ENCODE measurements around the gene KCTD17. TPM values are rescaled to one million over a fixed set of nuclear protein-coding genes. Genes with fewer than 3 reads are reported as not detected.
A peak's percentile ranks its signal among the peaks of the same experiment; 100 is the strongest.
"Not testable (repeated sequence)": the region's sequence is repeated elsewhere in the genome, so short reads cannot be mapped to it uniquely, and the experiment has no call there.

The KCTD17 gene
- total RNA-seq, 2 experiments from 2014 or later, result 28.1 to 34.7 TPM

DNA sequence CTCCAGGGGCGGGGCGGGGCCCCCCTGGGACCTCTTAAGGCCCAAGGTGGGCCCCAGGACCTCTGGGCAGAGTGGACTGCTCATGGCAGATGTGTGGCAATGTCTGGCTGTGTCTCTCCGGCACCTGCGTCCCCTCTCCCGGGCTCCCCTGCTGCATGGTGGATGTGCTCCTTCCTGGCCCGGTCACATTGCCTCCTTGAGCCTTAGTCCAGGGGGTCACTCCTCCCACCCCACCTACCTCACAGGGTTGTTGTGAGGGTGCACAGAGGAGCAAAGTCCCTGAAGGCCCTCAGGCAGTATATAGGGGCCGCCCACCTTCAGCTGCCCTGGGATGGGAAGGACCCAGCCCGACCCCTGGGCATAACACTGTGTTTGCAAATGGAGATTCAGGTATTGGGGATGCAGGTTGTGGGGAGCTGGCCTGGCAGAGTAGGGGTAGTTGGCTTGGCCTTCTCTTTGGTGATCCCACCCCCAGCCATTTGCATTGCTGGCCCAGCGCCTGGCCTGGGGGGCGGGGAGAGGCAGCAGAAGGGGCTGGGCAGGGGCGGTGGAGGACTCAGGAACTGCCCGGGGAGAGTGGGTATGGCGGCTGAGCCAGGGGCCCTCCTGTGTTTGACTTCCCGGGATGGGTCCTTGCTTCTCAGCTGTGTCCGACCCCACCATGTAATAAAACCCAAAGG is 11.3 kb downstream of the KCTD17 start:
- POLR2A ChIA-PET, result interaction anchor here (0.6 kb wide), 1 partner anchor 114 kb away, joined by 4 read pairs; no protein-coding TSS in a partner anchor

DNA sequence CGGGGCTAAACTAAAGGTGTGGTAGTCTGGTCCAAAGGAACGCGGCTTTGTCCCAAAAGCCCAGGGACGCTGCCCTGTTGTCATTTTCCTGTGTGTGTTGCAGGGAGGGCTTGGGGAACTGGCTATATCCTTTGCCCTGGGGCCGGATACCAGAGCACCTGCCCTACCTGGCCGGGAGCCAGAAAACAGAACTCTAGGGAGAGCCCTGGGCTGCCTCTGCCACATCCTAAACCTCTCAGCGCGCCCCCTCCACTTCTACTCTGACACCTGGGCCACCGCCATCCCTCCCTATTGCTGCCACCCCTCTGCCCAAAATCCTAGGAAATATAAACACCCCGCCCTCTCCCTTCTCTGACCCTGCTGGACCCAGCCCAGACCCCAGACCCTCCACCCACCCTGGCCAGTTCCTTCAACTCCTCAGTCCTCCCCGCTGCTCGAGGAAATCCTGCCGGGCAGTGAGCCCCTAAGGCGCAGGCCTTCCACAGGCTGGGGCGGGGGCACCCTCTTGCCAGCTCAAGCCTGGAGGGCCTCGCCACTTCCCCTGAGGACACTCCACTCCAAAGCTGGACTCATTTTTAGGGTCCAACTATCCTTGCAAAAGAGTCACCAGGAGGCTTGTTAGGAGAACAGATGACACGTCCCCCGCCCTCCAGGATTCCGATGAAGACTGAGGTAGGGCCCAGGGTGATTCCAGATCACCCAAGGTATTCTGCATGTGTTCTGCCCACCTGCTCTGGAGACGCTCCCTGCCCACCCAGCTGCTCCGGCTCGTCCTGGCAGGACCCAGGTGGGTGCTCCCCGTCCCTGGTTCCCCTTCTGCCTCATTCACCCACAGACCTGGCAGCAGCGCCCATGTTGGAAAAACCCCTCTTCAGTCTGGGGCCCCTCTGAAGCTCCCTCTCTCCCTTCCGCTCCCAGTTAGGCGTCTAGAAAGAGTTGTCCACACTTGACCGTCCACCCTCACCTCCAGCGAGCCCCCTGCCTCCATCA is 12.2 kb downstream of the KCTD17 start:
- Mint-ChIP-seq H3K4me3 (no peak overlapping the region), H3K9me3 (no peaks in the 10 kb centered on the region), H3K36me3 (peaks cover 3% of the 10 kb centered on the region), H3K27ac (peak overlapping the region; percentile 30), H3K27me3 (peaks cover 8% of the 10 kb centered on the region), H3K4me1 (peaks cover 18% of the 10 kb centered on the region)
- DNase-seq, result no peak
- POLR2A ChIA-PET, result no interaction called here
- no peak for ATAC-seq (ENCODE audit: low read depth)

More for the DNA sequence above, 11.3 kb downstream of the KCTD17 start:
- no peak overlapping the region for H3K4me3 Mint-ChIP-seq
- peaks cover 5% of the 10 kb centered on the region for H3K27me3 Mint-ChIP-seq
- peaks cover 18% of the 10 kb centered on the region for H3K4me1 Mint-ChIP-seq
- H3K36me3 Mint-ChIP-seq, result peaks cover 3% of the 10 kb centered on the region
- ATAC-seq (ENCODE audit: low read depth), result no peak
- no peaks in the 10 kb centered on the region for H3K9me3 Mint-ChIP-seq
- H3K27ac Mint-ChIP-seq, result peak overlapping the region; percentile 45
- DNase-seq, result no peak

DNA sequence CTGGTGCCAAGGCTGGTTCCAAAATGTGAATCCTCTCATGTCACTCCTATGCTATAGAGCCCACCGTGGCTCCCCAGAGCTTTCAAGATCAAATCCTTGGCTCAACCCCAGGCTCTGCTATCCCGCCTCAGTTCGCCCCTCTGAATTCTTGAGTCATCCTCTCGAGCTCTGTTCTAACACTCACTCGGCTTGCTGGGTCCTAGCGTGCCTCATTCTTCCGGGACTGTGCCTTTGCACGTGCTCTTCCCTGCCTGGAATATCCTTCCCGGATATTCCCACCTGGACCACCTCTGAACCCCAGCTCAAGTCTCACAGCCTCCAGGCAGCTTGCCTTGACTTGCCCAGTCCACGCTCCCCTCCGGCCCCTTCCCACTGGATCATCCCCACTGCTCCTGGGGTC is 13.0 kb downstream of the KCTD17 start:
- Mint-ChIP-seq H3K4me3 (no peak overlapping the region), H3K27me3 (peaks cover 11% of the 10 kb centered on the region), H3K9me3 (no peaks in the 10 kb centered on the region), H3K27ac (no peak overlapping the region), H3K36me3 (peaks cover 3% of the 10 kb centered on the region), H3K4me1 (peaks cover 18% of the 10 kb centered on the region)
- ATAC-seq (ENCODE audit: low read depth), result no peak
- no peak for DNase-seq
- POLR2A ChIA-PET, result interaction anchor here (0.6 kb wide), 1 partner anchor 493 kb away, joined by 3 read pairs; no protein-coding TSS in a partner anchor

DNA sequence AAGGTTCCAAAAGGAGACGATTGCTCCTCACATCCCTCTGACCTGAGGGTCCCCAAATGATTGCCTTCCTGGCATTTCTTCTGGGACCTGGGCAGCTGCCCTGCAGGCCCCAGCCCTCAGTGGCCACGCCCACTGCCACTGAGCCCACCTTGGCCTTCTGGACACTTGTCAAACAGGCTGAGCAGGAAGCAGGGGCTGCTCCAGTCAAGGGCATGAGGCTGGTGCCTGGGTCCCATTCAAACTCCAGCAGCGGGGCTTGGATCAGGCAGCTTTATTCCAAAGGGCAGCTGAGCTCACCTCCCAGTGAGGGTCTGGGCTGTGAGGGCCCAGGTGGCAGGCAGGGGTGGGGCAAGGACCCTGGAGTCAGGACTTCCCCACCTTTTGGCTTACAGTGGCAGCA is 13.6 kb downstream of the KCTD17 start:
- H3K4me1 Mint-ChIP-seq, result peaks cover 14% of the 10 kb centered on the region
- no peak overlapping the region for H3K4me3 Mint-ChIP-seq
- H3K27ac Mint-ChIP-seq, result no peak overlapping the region
- DNase-seq, result no peak
- POLR2A ChIA-PET, result interaction anchor here (0.6 to 1.2 kb wide), 2 partner anchors 11 to 494 kb away, joined by 3 read pairs; no protein-coding TSS in a partner anchor
- ATAC-seq (ENCODE audit: low read depth), result no peak
- H3K9me3 Mint-ChIP-seq, result no peaks in the 10 kb centered on the region
- H3K36me3 Mint-ChIP-seq, result peaks cover 3% of the 10 kb centered on the region
- H3K27me3 Mint-ChIP-seq, result peaks cover 17% of the 10 kb centered on the region

DNA sequence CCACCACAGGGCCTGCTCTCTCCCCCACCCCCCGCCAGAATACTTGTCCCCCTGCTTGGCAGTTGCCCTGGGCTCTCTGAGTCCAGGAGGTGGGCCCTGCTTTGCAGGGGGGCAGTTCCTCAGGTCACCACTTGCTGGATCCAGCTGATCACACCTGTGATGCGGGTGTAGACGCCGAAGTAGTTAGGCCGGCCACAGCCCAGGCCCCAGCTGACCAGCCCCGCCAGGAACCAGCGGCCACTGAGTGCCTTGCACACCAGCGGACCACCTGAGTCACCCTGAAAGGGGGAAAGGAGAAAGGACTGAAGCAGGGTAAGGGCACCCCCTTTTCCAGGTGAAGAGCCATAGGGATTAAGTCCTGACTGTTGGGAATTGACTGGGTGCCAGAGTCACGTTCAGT is 14.4 kb downstream of the KCTD17 start:
- DNase-seq (no peak), ATAC-seq (ENCODE audit: low read depth) (no peak)
- Mint-ChIP-seq H3K36me3 (peaks cover 3% of the 10 kb centered on the region), H3K27me3 (peaks cover 21% of the 10 kb centered on the region), H3K4me1 (peaks cover 9% of the 10 kb centered on the region), H3K9me3 (no peaks in the 10 kb centered on the region), H3K27ac (no peak overlapping the region), H3K4me3 (no peak overlapping the region)
- POLR2A ChIA-PET, result interaction anchor here (1.2 kb wide), 1 partner anchor 11 kb away, joined by 3 read pairs; no protein-coding TSS in a partner anchor

DNA sequence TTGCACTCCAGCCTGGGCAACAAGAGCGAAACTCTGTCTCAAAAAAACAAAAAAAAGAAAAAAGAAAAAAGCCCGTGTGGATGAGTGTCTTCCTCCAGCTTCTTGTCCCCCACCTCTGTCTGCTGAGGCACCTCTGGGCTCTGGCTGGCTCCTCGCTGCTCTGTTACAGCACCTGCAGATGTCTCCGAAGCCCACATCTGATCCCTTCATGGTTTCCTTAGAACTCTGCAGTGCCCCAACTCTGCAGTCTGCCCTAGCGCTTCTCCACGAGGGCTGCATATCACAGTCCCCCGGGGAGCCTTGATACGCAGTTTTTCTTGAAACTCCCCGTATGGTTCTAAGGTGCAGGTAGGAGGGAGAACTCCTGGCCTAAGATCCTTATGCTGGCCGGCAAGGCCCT is 15.9 kb downstream of the KCTD17 start:
- POLR2A ChIA-PET, result no interaction called here
- peaks cover 21% of the 10 kb centered on the region for H3K27me3 Mint-ChIP-seq
- H3K27ac Mint-ChIP-seq, result no peak overlapping the region
- no peak for DNase-seq
- no peaks in the 10 kb centered on the region for H3K9me3 Mint-ChIP-seq
- H3K4me1 Mint-ChIP-seq, result peaks cover 5% of the 10 kb centered on the region
- ATAC-seq (ENCODE audit: low read depth), result no peak
- H3K36me3 Mint-ChIP-seq, result peaks cover 3% of the 10 kb centered on the region
- H3K4me3 Mint-ChIP-seq, result no peak overlapping the region

DNA sequence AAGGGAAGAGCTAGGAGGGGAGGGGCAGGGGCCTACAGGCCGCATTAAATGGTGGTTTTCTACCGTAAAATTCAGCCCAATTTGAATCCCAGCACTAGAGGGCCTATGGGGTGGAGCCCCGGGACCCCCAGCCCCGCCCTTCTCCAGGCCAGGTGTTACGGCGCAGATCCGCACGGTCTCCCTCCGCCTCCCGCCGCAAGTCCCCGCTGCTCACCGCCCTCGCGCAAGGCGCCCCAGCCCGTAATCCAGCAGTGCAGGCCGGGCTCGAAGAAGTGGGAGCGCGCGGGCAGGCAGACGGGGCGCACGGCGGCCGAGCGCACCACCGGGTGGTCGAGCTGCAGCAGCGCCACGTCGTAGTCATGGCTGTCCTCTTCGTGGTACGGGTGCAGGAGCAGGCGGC is 17.3 kb downstream of the KCTD17 start:
- no peak for ATAC-seq (ENCODE audit: low read depth)
- POLR2A ChIA-PET, result no interaction called here

DNA sequence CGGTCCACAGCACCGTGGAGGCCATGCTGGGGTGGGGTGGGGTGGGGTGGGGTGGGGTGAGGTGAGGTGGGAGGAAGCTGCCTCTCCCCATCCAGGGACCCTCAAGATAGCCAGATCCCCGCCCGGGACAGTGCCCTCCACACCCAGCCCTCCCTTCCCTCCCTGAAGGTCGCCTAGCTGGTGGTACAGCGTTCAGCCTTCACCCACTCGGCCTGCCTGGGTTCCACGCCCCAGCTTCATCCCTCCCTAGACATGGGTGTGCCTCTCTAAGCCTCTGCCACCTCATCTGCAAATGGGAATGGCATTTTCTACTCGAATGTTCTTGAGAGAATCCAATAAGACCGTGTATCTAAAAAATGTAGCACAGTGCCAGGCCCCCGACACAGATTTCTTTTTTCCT is 17.8 kb downstream of the KCTD17 start:
- H3K4me3 Mint-ChIP-seq, result no peak overlapping the region
- H3K9me3 Mint-ChIP-seq, result no peaks in the 10 kb centered on the region
- peaks cover under 1% of the 10 kb centered on the region for H3K4me1 Mint-ChIP-seq
- POLR2A ChIA-PET, result interaction anchor here (1.2 kb wide), 1 partner anchor 63 kb away, joined by 3 read pairs; no protein-coding TSS in a partner anchor
- H3K27me3 Mint-ChIP-seq, result peaks cover 21% of the 10 kb centered on the region
- DNase-seq, result no peak
- H3K36me3 Mint-ChIP-seq, result peaks cover 3% of the 10 kb centered on the region
- H3K27ac Mint-ChIP-seq, result no peak overlapping the region
- no peak for ATAC-seq (ENCODE audit: low read depth)

More for the DNA sequence above, 17.3 kb downstream of the KCTD17 start:
- Mint-ChIP-seq H3K27ac (no peak overlapping the region), H3K9me3 (no peaks in the 10 kb centered on the region), H3K27me3 (peaks cover 21% of the 10 kb centered on the region), H3K4me3 (no peak overlapping the region), H3K4me1 (peaks cover 2% of the 10 kb centered on the region), H3K36me3 (peaks cover 3% of the 10 kb centered on the region)
- no peak for DNase-seq

DNA sequence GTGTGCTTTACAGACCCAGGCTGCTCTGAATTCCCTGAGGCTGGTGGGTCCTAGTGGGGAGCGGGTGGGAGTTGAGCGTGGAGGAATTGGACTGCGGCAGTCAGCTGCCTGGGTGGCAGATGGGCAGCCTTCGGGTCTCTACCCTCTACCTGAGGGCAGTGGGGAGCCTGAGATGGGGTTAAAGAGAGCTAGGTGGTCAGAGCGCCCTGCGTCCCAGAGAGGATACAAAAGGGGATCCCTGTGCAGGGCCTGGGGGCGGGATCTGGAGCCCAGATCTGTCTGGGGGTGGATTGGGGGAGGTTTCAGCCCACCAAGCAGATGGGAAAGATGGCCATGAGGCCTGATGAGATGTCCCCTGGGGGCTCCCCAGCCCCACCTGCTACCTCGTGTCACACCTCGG is 18.2 kb downstream of the KCTD17 start:
- POLR2A ChIA-PET, result interaction anchor here (1.2 kb wide), 1 partner anchor 63 kb away, joined by 3 read pairs; no protein-coding TSS in a partner anchor
- Mint-ChIP-seq H3K36me3 (no peaks in the 10 kb centered on the region), H3K27me3 (peaks cover 21% of the 10 kb centered on the region), H3K9me3 (no peaks in the 10 kb centered on the region), H3K4me1 (no peaks in the 10 kb centered on the region), H3K4me3 (no peak overlapping the region), H3K27ac (no peak overlapping the region)
- ATAC-seq (ENCODE audit: low read depth), result no peak
- no peak for DNase-seq

DNA sequence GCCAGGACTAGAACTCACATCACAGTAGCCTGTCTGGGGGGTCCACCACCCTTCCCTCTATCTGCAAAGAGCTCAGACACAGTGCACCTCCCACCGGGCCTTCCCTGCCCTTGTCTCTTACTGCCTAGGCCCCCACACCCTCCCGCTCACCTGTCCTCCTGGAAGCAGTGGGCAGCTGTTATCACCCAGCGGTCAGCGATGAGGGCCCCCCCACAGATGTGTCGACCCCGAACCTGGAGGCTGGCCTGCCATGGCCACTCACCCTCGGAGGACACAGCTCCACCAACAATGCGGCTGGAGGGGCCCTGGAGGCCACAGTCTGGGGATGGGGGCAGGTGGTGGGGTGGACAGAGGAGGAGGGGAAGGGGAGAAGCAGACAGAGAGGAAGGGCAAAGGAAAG is 18.8 kb downstream of the KCTD17 start:
- Mint-ChIP-seq H3K27ac (no peak overlapping the region), H3K4me1 (no peaks in the 10 kb centered on the region), H3K27me3 (peaks cover 21% of the 10 kb centered on the region), H3K36me3 (no peaks in the 10 kb centered on the region), H3K4me3 (no peak overlapping the region), H3K9me3 (no peaks in the 10 kb centered on the region)
- no peak for DNase-seq
- ATAC-seq (ENCODE audit: low read depth), result no peak
- POLR2A ChIA-PET, result interaction anchor here (1.2 kb wide), 1 partner anchor 62 kb away, joined by 3 read pairs; no protein-coding TSS in a partner anchor

DNA sequence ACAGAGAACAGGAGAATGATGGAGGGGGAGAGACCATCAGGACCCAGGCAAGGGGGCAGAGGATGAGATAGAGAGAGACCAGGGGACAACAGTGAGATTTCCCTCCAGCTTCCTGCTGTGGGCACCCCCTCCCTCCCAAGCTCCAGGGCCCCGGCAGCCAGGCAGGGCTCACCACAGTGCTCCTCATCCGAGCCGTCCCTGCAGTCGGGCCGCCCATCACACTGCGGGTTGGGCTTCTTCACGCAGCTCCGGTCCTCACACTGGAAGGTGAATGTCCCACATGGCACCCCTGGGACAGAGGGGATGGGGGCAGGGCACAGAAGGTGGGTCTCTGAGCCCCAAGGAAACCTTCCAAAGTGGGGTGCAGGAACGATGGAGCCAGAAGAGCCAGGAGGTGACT is 19.2 kb downstream of the KCTD17 start:
- no peak overlapping the region for H3K4me3 Mint-ChIP-seq
- H3K27me3 Mint-ChIP-seq, result peaks cover 21% of the 10 kb centered on the region
- ATAC-seq (ENCODE audit: low read depth), result no peak
- no peak overlapping the region for H3K27ac Mint-ChIP-seq
- H3K36me3 Mint-ChIP-seq, result no peaks in the 10 kb centered on the region
- POLR2A ChIA-PET, result no interaction called here
- no peaks in the 10 kb centered on the region for H3K4me1 Mint-ChIP-seq
- no peak for DNase-seq
- no peaks in the 10 kb centered on the region for H3K9me3 Mint-ChIP-seq

DNA sequence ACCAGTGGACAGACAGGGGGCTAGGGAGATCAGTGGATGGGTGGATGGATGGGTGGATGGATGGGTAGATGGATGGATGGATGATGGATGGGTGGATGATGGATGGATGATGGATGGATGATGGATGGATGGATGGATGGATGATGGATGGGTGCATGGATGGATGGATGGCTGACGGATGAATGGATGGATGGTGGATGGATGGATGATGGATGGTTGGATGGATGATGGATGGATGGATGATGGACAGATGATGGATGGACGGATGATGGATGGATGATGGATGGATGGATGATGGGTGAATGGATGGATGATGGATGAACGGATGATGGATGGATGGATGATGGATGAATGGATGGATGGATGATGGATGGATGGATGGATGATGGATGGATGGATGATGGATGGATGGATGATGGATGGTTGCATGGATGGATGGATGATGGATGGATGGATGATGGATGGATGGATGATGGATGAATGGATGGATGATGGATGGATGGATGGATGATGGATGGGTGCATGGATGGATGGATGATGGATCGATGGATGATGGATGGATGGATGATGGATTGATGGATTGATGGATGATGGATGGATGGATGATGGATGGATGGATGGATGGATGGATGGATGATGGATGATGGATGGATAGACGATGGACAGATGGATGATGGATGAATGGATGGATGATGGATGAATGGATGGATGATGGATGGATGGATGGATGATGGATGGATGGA is 20.5 kb downstream of the KCTD17 start:
- POLR2A ChIA-PET; H3K9me3 Mint-ChIP-seq; H3K4me1 Mint-ChIP-seq; ATAC-seq (ENCODE audit: low read depth); H3K27ac Mint-ChIP-seq; DNase-seq; H3K4me3 Mint-ChIP-seq; H3K36me3 Mint-ChIP-seq: not testable (repeated sequence)
- peaks cover 21% of the 10 kb centered on the region for H3K27me3 Mint-ChIP-seq

DNA sequence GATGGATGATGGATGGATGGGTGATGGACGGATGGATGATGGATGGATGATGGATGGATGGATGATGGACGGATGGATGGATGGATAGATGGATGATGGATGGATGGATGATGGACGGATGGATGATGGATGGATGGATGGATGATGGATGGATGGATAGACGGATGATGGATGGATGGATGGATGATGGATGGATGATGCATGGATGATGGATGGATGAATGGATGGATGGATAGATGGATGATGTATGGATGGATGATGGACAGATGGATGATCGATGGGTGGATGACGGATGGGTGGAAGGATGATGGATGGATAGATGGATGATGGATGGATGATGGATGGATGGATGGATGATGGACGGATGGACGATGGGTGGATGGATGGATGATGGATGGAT is 21.1 kb downstream of the KCTD17 start:
- no peaks in the 10 kb centered on the region for H3K9me3 Mint-ChIP-seq
- no peaks in the 10 kb centered on the region for H3K36me3 Mint-ChIP-seq
- H3K27ac Mint-ChIP-seq, result no peak overlapping the region
- POLR2A ChIA-PET, result no interaction called here
- H3K27me3 Mint-ChIP-seq, result peaks cover 18% of the 10 kb centered on the region
- no peak for ATAC-seq (ENCODE audit: low read depth)
- no peak for DNase-seq
- H3K4me1 Mint-ChIP-seq, result peaks cover 3% of the 10 kb centered on the region
- no peak overlapping the region for H3K4me3 Mint-ChIP-seq
